H9 (cell line): ENCODE data around the gene HAGH. TPM values are rescaled to one million over a fixed set of nuclear protein-coding genes. Genes with fewer than 3 reads are reported as not detected.
A peak's percentile ranks its signal among the peaks of the same experiment; 100 is the strongest.

Experiments
- DNase-seq: peaks from one replicate; pipeline ENCODE4 v3.0.0-alpha.2; 2017
- H2AFZ ChIP-seq: one replicate; pipeline ENCODE4 v1.6.1; 2013; ENCODE audit warnings: mild to moderate bottlenecking, low read length, control low read depth, moderate library complexity
- H2AK5ac ChIP-seq: 2 replicates; pipeline ENCODE4 v1.6.1; 2013; ENCODE audit warnings: low read length, control low read depth, mixed read lengths; ENCODE audit not compliant: insufficient read length
- H2BK120ac ChIP-seq: one replicate; pipeline ENCODE4 v1.6.1; 2013; ENCODE audit warnings: low read depth, mild to moderate bottlenecking, low read length, control low read depth, inconsistent platforms; ENCODE audit not compliant: poor library complexity, severe bottlenecking
- H2BK12ac ChIP-seq: 2 replicates; pipeline ENCODE4 v1.6.1; 2013; ENCODE audit warnings: low read length, control low read depth, mixed read lengths, low read depth; ENCODE audit not compliant: insufficient read length
- H2BK15ac ChIP-seq: 2 replicates; pipeline ENCODE4 v1.6.1; 2013; ENCODE audit warnings: low read depth, low read length, control low read depth
- H2BK20ac ChIP-seq: one replicate; pipeline ENCODE4 v1.6.1; 2013; ENCODE audit warnings: low read depth, mild to moderate bottlenecking, low read length, control low read depth, inconsistent platforms; ENCODE audit not compliant: poor library complexity, severe bottlenecking
- H2BK5ac ChIP-seq: 2 replicates; pipeline ENCODE4 v1.6.1; 2013; ENCODE audit warnings: low read length, control low read depth, mixed read lengths; ENCODE audit not compliant: insufficient read length
- H3K14ac ChIP-seq: 2 replicates; pipeline ENCODE4 v1.6.1; 2013; ENCODE audit warnings: low read length, control low read depth; ENCODE audit not compliant: insufficient read depth
- H3K18ac ChIP-seq: 2 replicates; pipeline ENCODE4 v1.6.1; 2013; ENCODE audit warnings: low read depth, mild to moderate bottlenecking, mixed read lengths, low read length, control low read depth; ENCODE audit not compliant: insufficient read length
- H3K23ac ChIP-seq: 2 replicates; pipeline ENCODE4 v1.6.1; 2013; ENCODE audit warnings: low read length, control low read depth, mixed read lengths, low read depth; ENCODE audit not compliant: insufficient read length
- H3K23me2 ChIP-seq: 2 replicates; pipeline ENCODE4 v1.6.1; 2013; ENCODE audit warnings: low read depth, mild to moderate bottlenecking, mixed read lengths, low read length, control low read depth; ENCODE audit not compliant: insufficient read length, poor library complexity, severe bottlenecking
- H3K27ac ChIP-seq: 2 replicates; pipeline ENCODE4 v1.5.1; 2013; ENCODE audit warnings: low read length, control low read depth, mixed read lengths, low read depth; ENCODE audit not compliant: insufficient read length
- H3K27me3 ChIP-seq: 2 replicates; pipeline ENCODE4 v1.6.1; 2013; ENCODE audit warnings: low read length, control low read depth, inconsistent platforms; ENCODE audit not compliant: insufficient read depth
- H3K4ac ChIP-seq: 2 replicates; pipeline ENCODE4 v1.6.1; 2013; ENCODE audit warnings: low read depth, mild to moderate bottlenecking, control low read depth, inconsistent platforms, low read length, moderate library complexity
- H3K4me1 ChIP-seq: 2 replicates; pipeline ENCODE4 v1.6.1; 2013; ENCODE audit warnings: low read length, control low read depth, inconsistent platforms; ENCODE audit not compliant: insufficient read depth
- H3K4me2 ChIP-seq: 2 replicates; pipeline ENCODE4 v1.6.1; 2013; ENCODE audit warnings: low read length, control low read depth, mixed read lengths; ENCODE audit not compliant: insufficient read length, insufficient read depth
- H3K56ac ChIP-seq: 2 replicates; pipeline ENCODE4 v1.6.1; 2013; ENCODE audit warnings: low read depth, mild to moderate bottlenecking, mixed read lengths, low read length, control low read depth; ENCODE audit not compliant: insufficient read length
- H3K79me1 ChIP-seq: 2 replicates; pipeline ENCODE4 v1.6.1; 2013; ENCODE audit warnings: low read depth, mild to moderate bottlenecking, moderate library complexity, low read length, control low read depth, inconsistent platforms; ENCODE audit not compliant: insufficient read depth, poor library complexity, severe bottlenecking
- H3K79me2 ChIP-seq: 2 replicates; pipeline ENCODE4 v1.6.1; 2013; ENCODE audit warnings: low read length, control low read depth, inconsistent platforms; ENCODE audit not compliant: insufficient read depth
- H3K9ac ChIP-seq: 2 replicates; pipeline ENCODE4 v1.6.1; 2013; ENCODE audit warnings: low read length, control low read depth, mixed read lengths; ENCODE audit not compliant: insufficient read length; ENCODE audit errors: extremely low read depth
- H3K9me3 ChIP-seq: one replicate; pipeline ENCODE4 v1.6.1; 2013; ENCODE audit warnings: low read depth, low read length, inconsistent platforms; ENCODE audit not compliant: control insufficient read depth
- H3T11ph ChIP-seq: one replicate; pipeline ENCODE4 v1.6.1; 2013; ENCODE audit warnings: mild to moderate bottlenecking, low read length, control low read depth, inconsistent platforms
- H4K20me1 ChIP-seq: one replicate; pipeline ENCODE4 v1.6.1; 2013; ENCODE audit not compliant: control insufficient read depth, insufficient read length, insufficient read depth
- H4K5ac ChIP-seq: 2 replicates; pipeline ENCODE4 v1.6.1; 2013; ENCODE audit warnings: low read depth, mild to moderate bottlenecking, mixed read lengths, low read length, control low read depth; ENCODE audit not compliant: insufficient read length
- H4K8ac ChIP-seq: replicated peaks from 2 replicates; pipeline ENCODE4 v1.6.1; 2013; ENCODE audit warnings: low read length, control low read depth, mixed read lengths, low read depth; ENCODE audit not compliant: insufficient read length
- H4K91ac ChIP-seq: 2 replicates; pipeline ENCODE4 v1.6.1; 2013; ENCODE audit warnings: low read depth, mild to moderate bottlenecking, moderate library complexity, mixed read lengths, low read length, control low read depth; ENCODE audit not compliant: insufficient read length
- H3K27ac Mint-ChIP-seq, 3 experiments: 2 replicates in 2 of 3; 3 replicates in 1 of 3; pipeline ENCODE4 v1.8.0; 2020 to 2021; ENCODE audit warnings: mixed read lengths in 3 of 3, mild to moderate bottlenecking in 1 of 3, moderate library complexity in 1 of 3
- H3K27me3 Mint-ChIP-seq: 2 replicates; pipeline ENCODE4 v1.8.0; 2021; ENCODE audit warnings: low read depth, mild to moderate bottlenecking, moderate library complexity, mixed read lengths
- H3K36me3 Mint-ChIP-seq, 3 experiments: 2 replicates in 2 of 3; 3 replicates in 1 of 3; pipeline ENCODE4 v1.8.0; 2020 to 2021; ENCODE audit warnings: low read depth in 3 of 3, mixed read lengths in 3 of 3; ENCODE audit not compliant: insufficient read depth in 1 of 3
- H3K4me1 Mint-ChIP-seq, 2 experiments: 2 replicates each; pipeline ENCODE4 v1.8.0; 2020; ENCODE audit warnings: mixed read lengths in 2 of 2
- H3K4me3 Mint-ChIP-seq, 2 experiments: 2 replicates in 1 of 2; 3 replicates in 1 of 2; pipeline ENCODE4 v1.8.0; 2020 to 2021; ENCODE audit warnings: mild to moderate bottlenecking in 2 of 2, mixed read lengths in 2 of 2, moderate library complexity in 1 of 2
- H3K9me3 Mint-ChIP-seq, 2 experiments: 2 replicates in 1 of 2; 3 replicates in 1 of 2; pipeline ENCODE4 v1.8.0; 2020; ENCODE audit warnings: mild to moderate bottlenecking in 2 of 2, mixed read lengths in 2 of 2, moderate library complexity in 1 of 2
- CTCF ChIP-seq: fragments of 200-600 bp; sonication (generic); conservative IDR thresholded peaks from 3 replicates; pipeline ENCODE4 v1.8.0; 2021; ENCODE audit warnings: antibody characterized with exemption, mild to moderate bottlenecking
- WGBS: extraction: QIAGEN DNeasy Blood & Tissue Kit; methylation state at CpG from one replicate; pipeline ENCODE4 v1.1.7; 2013; ENCODE audit warnings: missing lambda C conversion rate, low lambda C conversion rate, mixed read lengths; ENCODE audit not compliant: insufficient read length; ENCODE audit errors: extremely low coverage; 5-methylcytosine and 5-hydroxymethylcytosine counted together
- total RNA-seq: library from RNA; stranded (reverse); gene quantifications from 2 replicates; pipeline ENCODE4 v1.2.1, GENCODE V29; 2021

Gene HAGH
- total RNA-seq, 1 experiment from 2014 or later, result 30.0 TPM

DNA sequence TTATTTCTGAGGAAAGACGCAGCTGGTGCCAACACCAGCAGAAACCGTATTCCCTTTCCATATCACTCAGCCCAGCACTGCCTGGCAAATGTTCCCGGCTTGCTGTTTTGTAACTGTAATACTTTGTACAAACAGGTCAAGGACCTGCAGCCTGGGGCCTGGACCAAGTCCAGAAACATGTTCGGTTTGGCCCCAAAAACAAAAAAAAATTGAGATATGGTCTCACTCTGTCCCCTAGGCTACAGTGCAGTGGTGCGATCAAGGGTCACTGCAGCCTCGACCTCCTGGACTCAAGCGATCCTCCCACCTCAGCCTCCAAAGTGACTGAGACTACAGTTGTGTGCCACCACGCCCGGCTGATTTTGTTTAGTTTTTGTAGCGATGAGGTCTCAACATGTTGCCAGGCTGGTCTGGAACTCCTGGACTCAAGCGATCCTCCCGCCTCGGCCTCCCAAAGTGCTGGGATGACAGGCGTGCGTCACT is 1.2 kb downstream of the HAGH start:
- no peak for TF ChIP-seq CTCF
- Histone ChIP-seq H3K56ac (no peak overlapping the region), H3K27me3 (no peaks in the 10 kb centered on the region), H3K79me2 (peaks cover 4% of the 10 kb centered on the region; the same call in 1 of the 2 replicates), H2AFZ (no peak overlapping the region), H4K8ac (no peak overlapping the region), H2BK15ac (no peak overlapping the region), H2BK120ac (no peak overlapping the region), H2BK12ac (no peak overlapping the region), H3T11ph (no peak overlapping the region), H3K79me1 (peaks cover 10% of the 10 kb centered on the region), H4K5ac (no peak overlapping the region), H2BK20ac (no peak overlapping the region), H3K27ac (no peak overlapping the region), H3K9ac (no peak overlapping the region), H3K4ac (no peak overlapping the region), H3K23ac (no peak overlapping the region), H3K4me2 (peak overlapping the region; percentile 65), H3K23me2 (peaks cover 10% of the 10 kb centered on the region), H3K14ac (no peak overlapping the region), H2BK5ac (no peak overlapping the region), H4K20me1 (no peaks in the 10 kb centered on the region), H4K91ac (no peak overlapping the region), H2AK5ac (no peak overlapping the region), H3K18ac (no peak overlapping the region), H3K9me3 (no peaks in the 10 kb centered on the region), H3K4me1 (peaks cover 2% of the 10 kb centered on the region; the same call in 1 of the 2 replicates)
- H3K27me3 Mint-ChIP-seq, result peaks cover 4% of the 10 kb centered on the region; the same call in 1 of the 2 replicates
- peaks cover 0 to 4% (median 0%) of the 10 kb centered on the region in 3 experiments; a peak in 3 of 7 replicates for H3K36me3 Mint-ChIP-seq
- DNase-seq, result no peak
- no CpG with 5 or more reads among the region's 15 CpGs for WGBS
- H3K27ac Mint-ChIP-seq, result no peak overlapping the region
- peaks cover 11 to 18% of the 10 kb centered on the region in 2 experiments for H3K4me1 Mint-ChIP-seq
- peak overlapping the region; percentile 61 to 80 for H3K4me3 Mint-ChIP-seq
- H3K9me3 Mint-ChIP-seq, result no peaks in the 10 kb centered on the region; a peak in 1 of 5 replicates
